ENCODE results near the gene GIMAP2. TPM values are rescaled to one million over a fixed set of nuclear protein-coding genes. Genes with fewer than 3 reads are reported as not detected.

The GIMAP2 gene
- total RNA-seq, 1 donor from 2014 or later = 1.9 TPM

DNA sequence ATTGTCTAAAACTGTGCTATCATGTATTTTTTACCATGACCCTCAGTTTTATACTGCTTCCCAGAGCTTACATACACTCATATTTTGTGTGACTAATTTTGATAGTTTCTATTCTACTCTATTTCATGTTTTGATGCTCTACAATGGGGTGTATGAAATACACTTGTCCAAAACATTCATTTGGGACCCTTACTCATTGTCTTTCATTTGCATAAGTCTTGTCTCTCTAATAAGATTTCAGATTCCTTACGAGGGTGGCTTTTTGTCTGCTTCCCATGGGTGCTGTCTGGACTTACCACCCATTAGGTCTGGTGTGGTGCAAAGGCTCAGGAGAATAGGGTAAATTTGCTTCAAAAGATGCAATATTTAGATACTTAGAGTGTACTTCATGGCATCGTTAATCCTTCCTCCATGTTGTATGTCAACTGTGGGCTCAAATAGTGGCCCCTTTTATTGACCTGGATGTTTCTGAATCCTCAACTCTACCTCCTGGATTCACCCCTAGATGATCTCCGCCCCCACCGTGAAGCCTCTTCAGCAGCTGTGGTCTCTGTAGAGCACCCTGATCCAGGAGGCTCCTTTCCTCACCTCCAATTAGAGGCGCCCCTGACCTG lies 48.1 kb downstream of the GIMAP2 start:
- Mint-ChIP-seq H3K4me3 (ENCODE audit: unreplicated experiment) (peak overlapping the region; percentile 2), H3K27ac (ENCODE audit: unreplicated experiment) (no peak overlapping the region), H3K4me1 (ENCODE audit: unreplicated experiment) (peaks cover 40% of the 10 kb centered on the region), H3K27me3 (ENCODE audit: unreplicated experiment) (peaks cover 4% of the 10 kb centered on the region), H3K36me3 (ENCODE audit: low read depth, unreplicated experiment) (peaks cover 16% of the 10 kb centered on the region), H3K9me3 (ENCODE audit: unreplicated experiment) (no peaks in the 10 kb centered on the region)
- TF ChIP-seq, protein P1, sequence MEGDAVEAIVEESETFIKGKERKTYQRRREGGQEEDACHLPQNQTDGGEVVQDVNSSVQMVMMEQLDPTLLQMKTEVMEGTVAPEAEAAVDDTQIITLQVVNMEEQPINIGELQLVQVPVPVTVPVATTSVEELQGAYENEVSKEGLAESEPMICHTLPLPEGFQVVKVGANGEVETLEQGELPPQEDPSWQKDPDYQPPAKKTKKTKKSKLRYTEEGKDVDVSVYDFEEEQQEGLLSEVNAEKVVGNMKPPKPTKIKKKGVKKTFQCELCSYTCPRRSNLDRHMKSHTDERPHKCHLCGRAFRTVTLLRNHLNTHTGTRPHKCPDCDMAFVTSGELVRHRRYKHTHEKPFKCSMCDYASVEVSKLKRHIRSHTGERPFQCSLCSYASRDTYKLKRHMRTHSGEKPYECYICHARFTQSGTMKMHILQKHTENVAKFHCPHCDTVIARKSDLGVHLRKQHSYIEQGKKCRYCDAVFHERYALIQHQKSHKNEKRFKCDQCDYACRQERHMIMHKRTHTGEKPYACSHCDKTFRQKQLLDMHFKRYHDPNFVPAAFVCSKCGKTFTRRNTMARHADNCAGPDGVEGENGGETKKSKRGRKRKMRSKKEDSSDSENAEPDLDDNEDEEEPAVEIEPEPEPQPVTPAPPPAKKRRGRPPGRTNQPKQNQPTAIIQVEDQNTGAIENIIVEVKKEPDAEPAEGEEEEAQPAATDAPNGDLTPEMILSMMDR (IDR thresholded peaks at IDR 0.05; ENCODE audit: unreplicated experiment) = no peak
- no peak for DNase-seq (ENCODE audit: low spot score)

DNA sequence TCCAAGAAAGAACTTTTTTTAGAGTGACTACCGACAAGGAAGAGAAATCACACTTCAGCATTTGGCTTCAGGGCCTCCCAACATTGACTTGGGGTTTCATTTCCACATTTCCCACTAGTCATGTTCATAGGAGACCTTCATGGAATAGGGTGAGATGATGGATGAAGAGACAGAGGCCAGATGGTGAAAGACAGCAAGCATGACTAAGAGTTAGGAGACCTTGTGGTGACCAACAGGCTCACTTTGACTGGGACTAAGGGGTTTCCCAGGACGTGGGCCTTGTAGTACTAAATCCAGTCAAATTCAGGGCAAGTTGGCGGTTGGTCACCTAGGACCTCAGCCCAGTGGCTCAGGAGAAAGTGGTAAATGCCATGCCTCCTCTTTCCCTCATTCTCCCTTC lies 48.7 kb downstream of the GIMAP2 start:
- H3K27me3 Mint-ChIP-seq (ENCODE audit: unreplicated experiment) = peaks cover 4% of the 10 kb centered on the region

DNA sequence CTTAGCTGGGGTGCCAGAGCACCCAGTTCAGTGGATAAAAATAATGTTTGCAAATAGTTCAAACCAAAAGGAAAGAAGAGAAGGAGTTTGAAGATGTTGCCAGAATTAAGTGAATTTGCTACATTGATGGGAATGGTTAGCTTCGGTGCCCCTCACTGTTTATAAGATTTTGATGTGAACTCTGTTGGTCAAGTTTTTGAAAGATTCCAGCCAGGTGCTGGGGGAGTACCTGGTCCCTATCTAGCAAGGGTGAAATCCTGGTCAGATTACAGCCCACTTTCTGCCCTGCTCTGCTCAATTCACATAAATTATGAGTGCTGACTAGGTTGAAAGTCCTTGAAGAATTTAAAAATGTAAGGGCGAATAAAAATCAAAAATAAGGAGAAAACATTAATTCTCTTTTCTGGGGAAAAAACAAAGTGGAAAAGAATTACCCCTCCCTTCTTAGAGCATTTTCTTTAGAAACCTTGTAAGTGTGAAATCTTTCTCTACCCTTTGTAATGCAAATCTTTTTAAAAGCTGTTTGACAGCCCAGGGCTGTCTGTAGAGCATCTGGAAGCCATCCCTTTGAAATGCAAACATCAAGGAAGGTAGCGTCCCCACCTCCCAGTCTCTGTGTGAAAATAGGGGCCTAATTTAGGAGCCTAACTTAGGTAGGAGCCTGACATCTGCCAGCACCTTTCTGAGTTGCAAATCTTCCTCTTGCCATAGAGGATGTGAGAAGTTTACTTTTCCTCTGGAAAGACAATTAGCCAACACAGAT lies 50.3 kb downstream of the GIMAP2 start:
- no peak overlapping the region for H3K27ac Mint-ChIP-seq (ENCODE audit: unreplicated experiment)
- H3K36me3 Mint-ChIP-seq (ENCODE audit: low read depth, unreplicated experiment) = peaks cover 34% of the 10 kb centered on the region
- TF ChIP-seq, protein P1 (IDR thresholded peaks at IDR 0.05; ENCODE audit: unreplicated experiment) = no peak
- no peak overlapping the region for H3K4me3 Mint-ChIP-seq (ENCODE audit: unreplicated experiment)
- peaks cover 3% of the 10 kb centered on the region for H3K27me3 Mint-ChIP-seq (ENCODE audit: unreplicated experiment)
- DNase-seq (ENCODE audit: low spot score) = no peak
- peaks cover 54% of the 10 kb centered on the region for H3K4me1 Mint-ChIP-seq (ENCODE audit: unreplicated experiment)
- no peaks in the 10 kb centered on the region for H3K9me3 Mint-ChIP-seq (ENCODE audit: unreplicated experiment)

More for the DNA sequence above, 48.7 kb downstream of the GIMAP2 start:
- TF ChIP-seq, protein P1 (IDR thresholded peaks at IDR 0.05; ENCODE audit: unreplicated experiment) = no peak
- Mint-ChIP-seq H3K27ac (ENCODE audit: unreplicated experiment) (no peak overlapping the region), H3K4me3 (ENCODE audit: unreplicated experiment) (no peak overlapping the region), H3K36me3 (ENCODE audit: low read depth, unreplicated experiment) (peaks cover 21% of the 10 kb centered on the region), H3K9me3 (ENCODE audit: unreplicated experiment) (no peaks in the 10 kb centered on the region), H3K4me1 (ENCODE audit: unreplicated experiment) (peaks cover 44% of the 10 kb centered on the region)
- DNase-seq (ENCODE audit: low spot score) = no peak

DNA sequence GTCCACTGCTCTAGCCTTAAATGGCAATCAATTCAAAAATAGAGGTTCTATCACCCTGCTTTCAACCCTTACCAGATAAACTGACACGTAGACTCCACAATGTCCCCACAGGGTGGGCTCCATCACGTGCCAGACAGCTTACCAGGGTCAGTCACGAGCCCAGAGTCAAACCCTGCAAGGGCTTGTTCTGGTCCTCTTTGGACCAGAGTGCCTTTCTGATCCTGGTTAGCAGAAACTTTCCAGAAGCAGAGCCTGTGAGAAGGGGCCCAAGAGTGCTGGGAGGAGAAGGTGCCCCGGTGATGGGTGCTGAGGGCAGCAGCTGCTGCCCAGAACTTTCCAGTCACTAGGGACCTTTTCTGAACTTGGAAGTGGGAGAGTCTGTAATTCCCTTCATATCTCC lies 51.4 kb downstream of the GIMAP2 start:
- H3K9me3 Mint-ChIP-seq (ENCODE audit: unreplicated experiment) = no peaks in the 10 kb centered on the region
- H3K36me3 Mint-ChIP-seq (ENCODE audit: low read depth, unreplicated experiment) = peaks cover 45% of the 10 kb centered on the region
- H3K4me1 Mint-ChIP-seq (ENCODE audit: unreplicated experiment) = peaks cover 65% of the 10 kb centered on the region
- H3K4me3 Mint-ChIP-seq (ENCODE audit: unreplicated experiment) = peak overlapping the region; percentile 94
- peaks cover 3% of the 10 kb centered on the region for H3K27me3 Mint-ChIP-seq (ENCODE audit: unreplicated experiment)
- TF ChIP-seq, protein P1 (IDR thresholded peaks at IDR 0.05; ENCODE audit: unreplicated experiment) = no peak
- peak overlapping the region; percentile 50 for H3K27ac Mint-ChIP-seq (ENCODE audit: unreplicated experiment)
- DNase-seq (ENCODE audit: low spot score) = no peak
